HCT116 (cell line): ENCODE results near the gene HORMAD2.

Source experiments
- TF ChIP-seq, protein P1 (sequence below), 3 experiments: fragments of 200-600 bp in 1 of 3; sonication (generic) in 1 of 3; IDR thresholded peaks in 2 of 3; conservative IDR thresholded peaks in 1 of 3; 2 replicates each; pipeline ENCODE4 v1.5.1; 2012 to 2017; ENCODE audit warnings: low read depth in 2 of 3, low read length in 2 of 3, antibody characterized with exemption in 1 of 3, borderline replicate concordance in 1 of 3, control low read depth in 1 of 3, mild to moderate bottlenecking in 1 of 3, mixed read lengths in 1 of 3, mixed run types in 1 of 3, moderate library complexity in 1 of 3; ENCODE audit not compliant: insufficient read depth in 1 of 3
- TF ChIP-seq, protein P2 (sequence below): IDR thresholded peaks from 2 replicates; pipeline ENCODE4 v1.6.1; 2012

DNA sequence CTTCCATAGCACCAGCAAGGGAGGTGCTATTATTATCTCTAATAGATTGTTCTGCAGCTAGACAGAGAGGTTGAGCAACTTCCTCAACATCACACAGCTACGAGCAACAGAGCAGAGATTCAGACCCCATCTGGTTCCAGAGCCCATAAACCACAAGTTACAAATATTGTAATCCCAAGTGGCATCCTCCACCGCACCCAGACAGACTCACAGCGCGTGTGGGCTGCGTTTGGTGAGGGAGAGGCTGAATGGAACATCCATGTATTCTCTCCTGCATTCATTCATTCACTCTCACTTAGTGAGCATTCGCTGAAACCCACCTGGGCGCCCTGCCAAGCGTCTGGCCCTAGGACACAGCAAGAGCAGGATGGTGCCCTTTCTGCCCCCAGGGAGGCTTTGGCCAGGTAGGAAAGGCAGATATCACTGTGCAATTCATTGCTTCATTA lies 132.8 kb downstream of the HORMAD2 start:
- TF ChIP-seq, protein P1, sequence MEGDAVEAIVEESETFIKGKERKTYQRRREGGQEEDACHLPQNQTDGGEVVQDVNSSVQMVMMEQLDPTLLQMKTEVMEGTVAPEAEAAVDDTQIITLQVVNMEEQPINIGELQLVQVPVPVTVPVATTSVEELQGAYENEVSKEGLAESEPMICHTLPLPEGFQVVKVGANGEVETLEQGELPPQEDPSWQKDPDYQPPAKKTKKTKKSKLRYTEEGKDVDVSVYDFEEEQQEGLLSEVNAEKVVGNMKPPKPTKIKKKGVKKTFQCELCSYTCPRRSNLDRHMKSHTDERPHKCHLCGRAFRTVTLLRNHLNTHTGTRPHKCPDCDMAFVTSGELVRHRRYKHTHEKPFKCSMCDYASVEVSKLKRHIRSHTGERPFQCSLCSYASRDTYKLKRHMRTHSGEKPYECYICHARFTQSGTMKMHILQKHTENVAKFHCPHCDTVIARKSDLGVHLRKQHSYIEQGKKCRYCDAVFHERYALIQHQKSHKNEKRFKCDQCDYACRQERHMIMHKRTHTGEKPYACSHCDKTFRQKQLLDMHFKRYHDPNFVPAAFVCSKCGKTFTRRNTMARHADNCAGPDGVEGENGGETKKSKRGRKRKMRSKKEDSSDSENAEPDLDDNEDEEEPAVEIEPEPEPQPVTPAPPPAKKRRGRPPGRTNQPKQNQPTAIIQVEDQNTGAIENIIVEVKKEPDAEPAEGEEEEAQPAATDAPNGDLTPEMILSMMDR (IDR thresholded peaks at IDR 0.05 in 2 of 3, conservative IDR thresholded peaks at IDR 0.05 in 1 of 3; ENCODE audit: borderline replicate concordance in 1 of 3, insufficient read depth in 1 of 3, low read depth in 2 of 3, low read length in 2 of 3), result no peak
- TF ChIP-seq, protein P2, sequence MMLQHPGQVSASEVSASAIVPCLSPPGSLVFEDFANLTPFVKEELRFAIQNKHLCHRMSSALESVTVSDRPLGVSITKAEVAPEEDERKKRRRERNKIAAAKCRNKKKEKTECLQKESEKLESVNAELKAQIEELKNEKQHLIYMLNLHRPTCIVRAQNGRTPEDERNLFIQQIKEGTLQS, result no peak
